GM19239 (cell line): ENCODE measurements around the gene RAET1G.
"Not testable (repeated sequence)": the region's sequence is repeated elsewhere in the genome, so short reads cannot be mapped to it uniquely, and the experiment has no call there.

Source experiments
- DNase-seq: peaks from one replicate; pipeline ENCODE4 v3.0.0; 2011; ENCODE audit warnings: low spot score; ENCODE audit not compliant: insufficient read length
- FAIRE-seq: peaks from 2 replicates; lab custom pipeline; 2011; peaks lifted over from hg19 to GRCh38; lab: Jason Lieb, UNC

RAET1G gene

DNA sequence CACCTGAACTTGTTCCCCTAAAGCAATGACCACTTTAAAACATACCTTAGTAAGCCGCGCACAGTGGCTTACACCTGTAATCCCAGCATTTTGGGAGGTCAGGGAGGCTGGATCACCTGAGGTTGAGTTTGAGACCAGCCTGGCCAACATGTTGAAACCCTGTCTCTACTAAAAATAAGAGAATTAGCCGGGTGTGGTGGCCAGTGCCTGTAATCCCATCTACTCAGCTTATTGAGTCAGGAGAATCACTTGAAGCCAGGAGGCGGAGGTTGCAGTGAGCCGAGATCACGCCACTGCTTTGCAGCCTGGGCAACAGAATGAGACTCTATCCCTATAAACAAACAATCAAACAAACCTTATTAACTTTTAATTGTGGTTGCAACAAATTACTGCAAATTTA, 23.4 kb downstream of the RAET1G start:
- FAIRE-seq (no peak), DNase-seq (no peak)

DNA sequence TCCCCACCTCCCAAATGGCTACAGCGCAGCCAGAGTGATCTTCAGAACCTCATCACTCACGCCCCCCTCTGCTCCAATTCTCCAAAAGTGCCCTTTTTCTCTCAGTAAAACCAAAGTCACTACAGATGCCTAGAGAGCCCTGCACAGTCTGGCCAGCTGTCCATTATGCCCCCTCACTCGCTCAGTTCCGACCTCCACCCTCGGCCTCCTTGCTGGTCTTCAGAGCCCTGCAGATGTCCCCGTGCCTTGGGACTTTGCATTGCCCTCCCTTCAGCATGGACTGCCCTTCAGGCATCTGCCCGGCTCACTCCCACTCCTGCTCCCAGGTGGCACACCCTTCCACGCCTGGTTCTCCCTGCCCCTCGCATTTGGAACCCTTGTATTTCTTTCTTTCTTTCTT, 24.0 kb downstream of the RAET1G start:
- DNase-seq (no peak), FAIRE-seq (no peak)

DNA sequence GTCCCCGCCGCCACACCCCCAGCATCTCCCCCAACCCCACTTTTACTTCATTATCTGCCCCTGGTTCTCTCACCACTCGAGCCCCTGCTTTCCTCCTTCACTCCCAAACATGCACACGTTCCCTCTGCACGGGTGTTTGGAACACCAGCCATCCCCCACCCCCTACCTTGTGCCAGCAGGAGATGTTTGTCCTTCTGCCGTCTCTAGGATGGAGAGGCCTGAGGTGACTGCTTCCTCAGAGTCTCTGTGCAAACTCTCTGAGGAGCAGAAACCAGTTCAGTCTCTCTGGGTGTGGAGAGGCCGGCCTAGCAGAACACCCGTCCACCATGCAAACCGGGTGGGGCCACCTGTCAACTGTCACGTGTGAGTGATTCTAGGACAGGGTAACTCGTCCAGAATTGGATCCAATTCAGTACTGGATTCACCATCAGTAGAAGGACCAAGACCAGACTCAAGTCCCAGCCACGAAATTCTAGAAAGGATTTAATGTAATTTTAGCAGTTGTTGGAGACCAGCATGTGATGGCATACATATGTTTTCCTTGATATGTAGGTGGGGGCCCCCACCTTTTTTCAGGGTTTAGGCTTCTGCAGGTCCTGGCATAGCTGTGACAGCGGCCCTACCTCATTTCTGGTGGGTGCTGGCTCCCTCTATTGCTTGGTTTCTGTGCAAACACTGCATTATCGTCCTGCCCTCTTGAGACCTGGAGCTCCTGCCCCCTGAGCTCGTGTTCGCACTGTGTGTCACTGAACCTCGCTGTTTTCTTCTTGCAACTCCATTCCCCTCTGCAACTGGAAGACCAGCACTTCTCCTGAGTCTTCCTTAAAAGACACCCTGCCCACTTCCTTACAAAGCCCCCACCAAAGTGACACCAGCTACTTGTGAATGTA, 24.8 kb downstream of the RAET1G start, which contains the start of gene RAET1E:
TSS of gene RAET1E (minus strand) at position 259 of the 890 bp plus-strand sequence. CDS start 7,212 bp downstream, outside the sequence.
- DNase-seq (no peak), FAIRE-seq (no peak)

DNA sequence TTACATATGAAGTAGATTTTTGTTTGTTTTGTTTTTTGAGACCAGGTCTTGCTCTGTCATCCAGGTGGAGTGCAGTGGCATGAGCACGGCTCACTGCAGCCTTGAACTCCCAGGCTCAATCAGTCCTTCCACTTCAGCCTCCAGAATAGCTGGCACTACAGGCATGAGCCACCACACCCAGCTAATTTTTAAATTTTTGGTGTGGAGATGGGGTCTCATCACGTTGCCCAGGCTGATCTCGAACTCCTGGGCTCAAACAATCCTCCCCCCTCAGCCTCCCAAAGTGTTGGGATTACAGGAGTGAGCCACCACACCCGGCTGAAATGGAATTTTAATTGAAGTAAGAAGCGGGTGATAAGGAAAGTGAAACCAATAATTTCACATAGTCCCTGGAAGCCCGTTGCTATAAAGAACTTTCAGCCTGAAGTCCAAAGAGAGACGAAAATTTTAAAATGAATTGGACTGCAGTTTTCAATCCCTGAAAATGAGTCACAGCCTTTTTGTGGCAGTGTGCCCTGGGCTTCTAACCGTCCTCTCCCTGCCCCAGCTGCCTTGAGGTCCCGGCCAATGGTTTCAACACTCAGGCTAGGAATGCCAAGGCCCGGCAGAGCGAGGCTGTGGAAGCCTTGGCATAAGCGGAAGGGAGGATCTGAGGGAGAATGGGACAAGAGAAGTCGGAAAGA, 25.8 kb downstream of the RAET1G start:
- no peak for FAIRE-seq

DNA sequence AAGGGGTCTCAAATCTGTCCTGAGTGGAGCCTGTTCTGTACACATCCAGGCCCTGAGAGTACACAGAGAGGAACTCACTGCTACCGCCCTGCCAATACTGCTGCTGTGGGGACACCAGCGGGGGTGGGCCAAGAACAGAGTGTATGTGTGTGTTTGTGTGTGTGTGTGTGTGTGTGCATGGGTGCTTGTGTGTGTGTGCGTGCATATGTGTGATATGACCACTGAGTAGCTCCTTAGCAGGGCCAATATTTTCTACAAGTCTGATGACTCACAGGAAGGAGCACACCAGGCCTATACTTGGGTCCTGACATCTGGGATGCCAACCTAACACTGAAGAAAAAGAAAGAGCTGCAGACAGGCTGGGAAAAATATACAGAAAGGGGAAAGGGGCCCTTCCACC, 26.4 kb downstream of the RAET1G start:
- DNase-seq (no peak), FAIRE-seq (no peak)

More for the DNA sequence above, 25.8 kb downstream of the RAET1G start:
- no peak for DNase-seq

DNA sequence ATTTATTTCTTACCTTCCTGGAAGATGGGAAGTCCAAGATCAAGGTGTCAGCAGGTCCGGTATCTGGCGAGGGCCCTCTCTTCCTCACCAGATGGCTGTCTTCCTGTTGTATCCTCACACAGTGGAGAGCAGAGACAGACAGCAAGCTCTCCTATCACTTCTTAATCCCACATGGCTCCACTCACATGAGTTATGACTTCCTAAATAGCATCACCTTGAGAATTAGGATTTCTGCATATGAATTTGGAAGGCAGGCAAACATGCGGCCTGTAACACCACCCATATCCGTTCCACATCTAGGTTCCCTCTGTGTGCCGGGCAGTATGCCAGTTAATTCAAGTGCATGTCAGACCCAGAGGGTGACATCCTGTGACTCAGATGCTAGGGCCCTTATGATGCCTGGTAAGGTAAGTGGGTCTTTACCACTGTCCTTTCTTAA, 27.1 kb downstream of the RAET1G start:
- FAIRE-seq, result no peak

DNA sequence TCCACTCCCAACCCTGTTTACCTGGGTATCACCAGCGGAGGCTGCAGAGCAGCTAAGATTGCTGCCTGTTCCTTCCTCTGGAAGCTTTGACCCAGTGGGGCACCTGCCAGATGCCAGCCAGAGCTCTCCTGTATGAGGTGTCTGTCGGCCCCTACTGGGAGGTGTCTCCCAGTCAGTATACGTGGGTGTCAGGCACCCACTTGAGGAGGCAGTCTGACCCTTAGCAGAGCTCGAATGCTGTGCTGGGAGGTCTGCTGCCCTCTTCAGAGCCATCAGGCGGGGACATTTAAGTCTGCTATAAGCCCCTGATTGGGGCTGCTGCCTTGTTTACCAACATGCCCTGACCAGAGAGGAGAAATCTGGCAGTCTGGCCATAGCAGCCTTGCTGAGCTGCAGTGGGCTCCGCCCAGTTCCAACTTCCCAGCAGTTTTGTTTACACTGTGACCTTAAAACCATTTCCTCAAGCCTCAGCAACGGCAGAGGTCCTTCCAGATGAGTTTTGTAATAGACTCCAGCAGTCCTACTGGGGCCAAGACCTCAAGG, 27.8 kb downstream of the RAET1G start:
- no peak for FAIRE-seq
- DNase-seq, result no peak

More for the DNA sequence above, 27.1 kb downstream of the RAET1G start:
- no peak for DNase-seq

DNA sequence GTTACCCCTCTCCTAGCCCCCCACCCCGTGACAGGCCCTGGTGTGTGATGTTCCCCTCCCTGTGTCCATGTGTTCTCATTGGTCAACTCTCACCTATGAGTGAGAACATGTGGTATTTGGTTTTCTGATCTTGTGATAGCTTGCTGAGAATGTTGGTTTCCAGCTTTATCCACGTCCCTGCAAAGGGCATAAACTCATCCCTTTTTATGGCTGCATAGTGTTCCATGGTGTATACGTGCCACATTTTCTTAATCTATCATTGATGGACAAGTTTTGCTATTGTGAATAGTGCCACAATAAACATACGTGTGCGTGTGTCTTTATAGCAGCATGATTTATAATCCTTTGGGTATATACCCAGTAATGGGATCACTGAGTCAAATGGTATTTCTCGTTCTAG, 31.1 kb downstream of the RAET1G start:
- DNase-seq, FAIRE-seq: not testable (repeated sequence)

DNA sequence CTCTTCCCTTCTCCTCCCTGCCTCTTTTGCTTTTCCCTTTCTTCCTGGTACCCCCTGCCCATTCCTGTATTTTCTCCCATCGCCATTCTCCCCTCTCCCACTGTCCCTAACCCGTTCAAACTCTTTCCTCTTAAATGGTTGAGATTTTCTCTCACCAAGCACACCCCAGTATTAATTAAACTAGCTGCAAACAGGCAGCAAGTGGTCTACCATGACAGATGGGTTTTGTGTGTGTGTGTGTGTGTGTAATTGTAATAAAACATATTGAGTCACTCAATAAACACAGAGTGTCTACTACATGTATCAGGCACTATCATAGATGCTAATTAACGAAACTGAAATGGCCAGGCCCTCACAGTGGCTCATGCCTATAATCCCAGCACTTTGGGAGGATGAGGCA, 31.7 kb downstream of the RAET1G start:
- FAIRE-seq (no peak), DNase-seq (no peak)

DNA sequence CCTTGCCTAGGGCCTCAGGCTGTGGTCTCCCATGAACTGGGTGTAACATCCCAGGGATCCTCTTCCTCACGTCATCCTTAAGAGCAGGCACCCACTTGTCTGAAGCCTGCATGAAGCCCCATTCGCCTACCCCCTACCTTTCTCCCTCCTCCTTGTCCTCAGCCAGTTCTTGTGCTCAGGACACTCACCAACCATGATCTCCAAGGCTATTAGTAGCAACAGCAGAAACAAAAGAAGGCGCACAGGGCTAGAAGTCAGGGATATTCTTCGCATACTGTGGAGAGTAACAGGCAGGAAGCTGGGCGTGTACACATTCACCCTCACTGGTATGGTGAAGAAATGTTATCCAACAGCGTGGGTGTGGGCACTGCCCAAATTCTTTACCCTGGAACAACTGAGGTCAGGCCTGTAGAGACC, 32.3 kb downstream of the RAET1G start:
- FAIRE-seq, result no peak
- no peak for DNase-seq

DNA sequence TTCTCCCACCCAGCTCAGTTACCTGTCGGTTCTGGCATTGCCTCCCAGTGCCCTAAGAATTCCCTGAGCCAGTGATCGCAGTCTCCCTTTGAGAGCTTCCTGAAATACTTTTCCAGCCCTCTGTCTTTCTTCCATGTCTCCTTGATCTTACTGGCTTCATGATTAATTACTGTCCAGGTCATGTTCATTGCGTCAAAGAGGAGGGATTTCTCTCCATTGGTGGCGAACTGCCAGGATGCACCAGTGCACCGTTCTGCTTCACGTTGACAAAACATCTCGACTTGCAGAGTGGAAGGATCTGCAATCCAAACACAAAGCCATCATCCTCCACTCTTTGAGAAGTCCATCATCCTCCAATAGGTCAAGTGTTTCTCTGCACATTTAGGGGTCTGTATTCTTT, 33.6 kb downstream of the RAET1G start:
- FAIRE-seq (no peak), DNase-seq (no peak)

DNA sequence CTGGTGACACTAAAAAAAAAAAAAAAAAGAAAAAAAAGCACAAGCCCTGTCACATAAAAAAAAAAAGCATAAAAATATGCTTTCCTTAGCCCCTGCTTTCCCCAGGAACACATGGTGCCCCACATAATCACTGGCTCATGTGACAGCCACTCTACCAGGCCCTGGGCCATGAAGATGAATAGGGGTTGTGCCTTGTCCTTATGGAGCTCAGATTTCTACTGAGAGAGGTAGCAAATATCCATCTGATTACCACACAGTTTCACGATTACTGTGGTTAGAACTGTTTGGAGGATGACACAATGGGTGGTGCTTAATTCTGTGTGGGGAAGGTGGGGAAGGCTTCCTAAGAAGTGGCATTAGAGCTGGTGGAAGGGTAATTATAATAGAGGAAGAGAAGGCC, 34.3 kb downstream of the RAET1G start:
- FAIRE-seq (no peak), DNase-seq (no peak)

DNA sequence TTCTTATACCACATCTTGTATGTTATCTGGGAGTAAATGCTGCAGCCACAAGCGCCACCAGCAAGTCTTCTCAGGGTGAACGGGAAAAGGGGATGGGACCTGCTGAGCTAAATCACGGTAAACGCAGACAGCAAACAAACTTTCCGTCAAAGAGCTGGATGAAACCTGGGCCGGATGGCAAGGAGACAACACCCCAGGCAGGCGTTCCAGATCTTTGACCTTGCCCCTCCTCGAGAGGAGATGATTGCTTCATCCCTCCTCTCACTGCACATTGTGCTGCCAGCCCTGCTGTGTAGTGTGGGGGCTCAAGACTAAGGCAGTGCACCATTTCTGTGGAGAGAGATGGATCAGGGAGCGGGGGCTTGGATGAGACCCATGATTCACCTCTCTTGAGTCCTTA, 34.8 kb downstream of the RAET1G start:
- FAIRE-seq, result no peak
- DNase-seq, result no peak

DNA sequence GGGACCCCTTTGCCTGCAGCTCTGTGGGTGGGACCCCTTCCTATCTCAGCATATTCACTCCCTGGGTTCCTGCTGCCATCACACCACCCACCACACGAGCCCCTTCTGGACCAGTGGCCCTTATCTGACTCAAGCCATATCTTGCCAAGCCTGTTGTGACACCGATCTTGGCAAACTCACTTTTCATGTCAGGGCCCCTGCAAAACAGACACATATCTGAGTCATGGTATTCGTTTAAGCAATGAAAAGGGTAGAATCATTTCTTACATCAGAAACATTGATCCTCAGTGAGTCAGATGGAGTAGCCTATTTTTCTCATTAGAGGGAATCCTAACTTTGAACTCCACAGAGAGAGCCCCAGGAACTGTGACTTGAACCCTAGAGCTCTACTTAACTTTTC, 35.6 kb downstream of the RAET1G start:
- FAIRE-seq (no peak), DNase-seq (no peak)

DNA sequence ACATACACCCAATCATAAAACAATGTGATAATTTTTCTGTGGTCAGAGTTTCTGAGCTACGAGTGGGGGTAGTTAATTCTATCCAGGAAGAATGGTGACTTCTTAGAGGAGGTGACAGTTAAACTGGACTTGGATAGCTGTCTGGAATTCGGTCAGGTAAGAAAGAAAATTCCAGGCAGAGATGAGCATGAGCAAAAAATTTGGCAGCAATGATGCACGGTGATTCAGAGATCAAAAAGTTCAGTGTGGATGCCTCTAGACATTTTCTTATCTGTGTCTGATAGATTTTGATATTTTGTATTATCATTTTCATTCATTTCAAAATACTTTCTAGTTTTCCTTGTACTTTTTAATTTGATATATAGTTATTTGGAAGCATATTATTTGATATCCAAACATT, 37.0 kb downstream of the RAET1G start:
- FAIRE-seq (no peak), DNase-seq (no peak)

DNA sequence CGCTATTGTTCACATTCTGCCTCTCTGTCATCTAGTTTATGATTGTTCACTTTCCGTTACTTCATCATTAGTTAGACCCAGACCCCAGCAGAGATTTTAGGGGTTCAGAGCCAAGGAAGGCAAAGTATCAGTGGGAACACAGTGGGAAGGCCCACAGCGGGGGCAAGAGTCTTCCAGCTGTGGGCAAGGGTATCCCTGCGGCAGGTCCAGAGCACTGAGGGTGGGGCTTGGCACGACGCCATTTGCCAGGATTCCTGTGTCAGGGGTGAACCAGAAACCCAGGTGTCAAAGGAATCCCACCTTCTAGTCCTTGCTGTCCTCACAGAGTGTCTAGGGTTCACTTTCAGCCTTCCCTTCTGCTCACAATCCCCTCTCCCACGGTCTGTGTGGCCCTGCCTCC, 38.3 kb downstream of the RAET1G start:
- FAIRE-seq (no peak), DNase-seq (no peak)

DNA sequence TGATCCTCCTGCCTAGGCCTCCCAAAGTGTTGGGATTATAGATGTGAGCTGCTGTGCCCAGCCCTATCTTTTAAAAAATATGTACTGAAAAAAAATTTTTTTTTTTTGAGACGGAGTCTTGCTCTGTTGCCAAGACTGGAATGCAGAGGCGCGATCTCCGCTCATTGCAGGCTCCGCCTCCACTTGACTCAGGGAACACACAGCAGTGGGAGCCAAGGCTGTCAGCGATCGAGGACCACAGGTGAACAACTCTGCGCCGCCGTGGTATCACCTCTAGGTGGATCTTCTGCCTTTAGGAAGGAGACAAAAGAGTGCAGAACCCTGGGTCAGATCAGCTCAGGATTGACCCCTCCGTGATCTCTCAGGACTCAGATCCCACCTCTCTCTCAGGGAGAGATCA, 38.7 kb downstream of the RAET1G start:
- no peak for FAIRE-seq

DNA sequence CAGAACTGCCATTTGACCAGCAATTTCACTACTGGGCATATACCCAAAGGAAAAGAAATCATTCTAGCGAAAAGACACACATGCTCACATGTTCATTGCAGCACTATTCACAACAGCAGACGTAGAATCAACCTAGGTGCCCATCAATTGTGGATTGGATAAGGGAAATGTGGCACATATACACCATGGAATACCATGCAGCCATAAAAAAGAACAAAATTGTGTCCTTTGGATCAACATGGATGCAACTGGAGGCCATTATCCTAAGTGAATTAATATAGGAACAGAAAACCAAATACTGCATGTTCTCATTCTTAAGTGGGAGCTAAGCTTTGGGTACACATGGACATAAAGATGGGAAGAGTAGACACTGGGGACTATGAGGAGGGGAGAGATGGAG, 41.1 kb downstream of the RAET1G start:
- FAIRE-seq (no peak), DNase-seq (no peak)

More for the DNA sequence above, 38.7 kb downstream of the RAET1G start:
- DNase-seq, result no peak

DNA sequence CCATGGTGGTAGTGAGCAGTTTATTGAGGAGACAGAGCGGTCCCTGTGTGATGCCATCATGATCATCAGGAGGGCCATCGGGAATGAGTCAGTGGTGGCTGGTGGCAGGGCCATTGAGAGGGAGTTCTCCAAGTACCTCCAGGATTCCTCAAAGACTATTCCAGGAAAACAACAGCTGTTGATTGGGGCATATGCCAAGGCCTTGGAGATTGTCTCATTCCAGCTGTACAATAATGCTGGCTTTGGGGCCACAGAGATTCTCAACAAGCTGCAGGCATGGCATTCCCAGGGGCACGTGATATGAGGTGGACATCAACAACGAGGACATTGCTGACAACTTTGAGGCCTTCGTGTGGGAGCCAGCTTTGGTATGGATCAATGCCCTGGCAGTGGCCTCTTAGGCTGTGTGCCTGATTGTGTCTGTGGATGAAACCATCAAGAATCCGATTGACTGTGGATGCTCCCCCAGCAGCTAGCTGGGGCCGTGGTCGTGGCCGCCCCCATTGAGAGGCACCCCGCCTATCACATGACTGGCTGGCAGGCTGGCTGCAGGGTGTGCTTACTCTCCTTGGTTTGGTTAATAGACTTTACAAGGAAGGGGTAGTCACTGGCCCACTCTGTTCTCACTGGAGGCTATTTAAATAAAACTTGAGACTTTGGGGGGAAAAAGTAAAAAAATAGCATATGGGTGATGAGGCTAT, 41.7 kb downstream of the RAET1G start:
- no peak for FAIRE-seq
- DNase-seq, result no peak

DNA sequence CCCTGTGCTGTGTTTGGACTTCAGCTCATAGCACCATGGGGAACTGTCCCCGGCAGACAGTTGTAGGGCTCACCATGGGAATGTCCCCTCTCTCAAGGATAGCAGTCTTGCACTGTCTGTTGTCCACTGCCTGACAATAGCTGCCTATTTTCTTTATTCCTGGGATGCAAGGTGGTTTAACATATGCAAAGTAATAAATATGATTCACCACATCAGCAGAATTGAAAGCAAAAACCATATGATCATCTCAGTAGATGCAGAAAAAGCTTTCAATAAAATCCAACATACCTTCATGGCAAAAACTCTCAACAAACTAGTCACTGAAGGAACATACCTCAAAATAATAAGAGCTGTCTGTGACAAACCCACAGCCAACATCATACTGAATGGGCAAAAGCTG, 45.3 kb downstream of the RAET1G start:
- FAIRE-seq (no peak), DNase-seq (no peak)
